A673 (cell line): Measurements from ENCODE around the gene DCHS1. TPM values are rescaled to one million over a fixed set of nuclear protein-coding genes. Genes with fewer than 3 reads are reported as not detected.

Experiments
- BruUV-seq: library from RNA; stranded (reverse); fragments of 400-500 nt; replicated peaks from 2 replicates; lab custom pipeline; 2021; lab: Mats Ljungman, UMichigan
- CTCF ChIA-PET: fragments of 300-600 bp; sonication (Branson Sonifier 250); formaldehyde crosslinking; loops from one replicate; lab custom pipeline; 2022; ENCODE audit warnings: antibody characterized with exemption; lab: Charles Lee
- POLR2A ChIA-PET: fragments of 300-600 bp; sonication (Branson Sonifier 250); formaldehyde crosslinking; loops from one replicate; lab custom pipeline; 2022; ENCODE audit warnings: antibody characterized with exemption; ENCODE audit not compliant: low non-redundant PET; lab: Charles Lee
- DNase-seq: peaks from one replicate; pipeline ENCODE4 v3.0.0-alpha.2; 2015; ENCODE audit warnings: low spot score
- H3K27ac ChIP-seq: fragments of 200-600 bp; sonication (generic); 2 replicates; pipeline ENCODE4 v1.5.1; 2016; ENCODE audit warnings: mixed run types, low read depth, mild to moderate bottlenecking, mixed read lengths, antibody characterized with exemption, low read length; ENCODE audit not compliant: poor library complexity, severe bottlenecking
- H3K27me3 ChIP-seq: fragments of 200-600 bp; sonication (generic); replicated peaks from 2 replicates; pipeline ENCODE4 v1.6.1; 2017; ENCODE audit warnings: mixed run types, low read depth, mild to moderate bottlenecking, mixed read lengths, antibody characterized with exemption, low read length; ENCODE audit not compliant: insufficient read depth, poor library complexity
- H3K36me3 ChIP-seq: fragments of 200-600 bp; sonication (generic); 2 replicates; pipeline ENCODE4 v1.6.1; 2016; ENCODE audit warnings: mixed run types, mild to moderate bottlenecking, mixed read lengths, antibody characterized with exemption, low read length; ENCODE audit not compliant: insufficient read depth, poor library complexity, severe bottlenecking
- H3K4me1 ChIP-seq: fragments of 200-600 bp; sonication (generic); 2 replicates; pipeline ENCODE4 v1.6.1; 2017; ENCODE audit warnings: mixed run types, mild to moderate bottlenecking, mixed read lengths, antibody characterized with exemption, low read length; ENCODE audit not compliant: insufficient read depth, poor library complexity, severe bottlenecking
- H3K4me3 ChIP-seq: fragments of 200-600 bp; sonication (generic); 2 replicates; pipeline ENCODE4 v1.5.1; 2016; ENCODE audit warnings: low read depth, mixed run types, mild to moderate bottlenecking, mixed read lengths, low read length; ENCODE audit not compliant: poor library complexity, severe bottlenecking
- H3K9me3 ChIP-seq: fragments of 200-600 bp; sonication (generic); 2 replicates; pipeline ENCODE4 v1.6.1; 2016; ENCODE audit warnings: mixed run types, low read depth, mild to moderate bottlenecking, mixed read lengths, antibody characterized with exemption, low read length; ENCODE audit not compliant: poor library complexity, severe bottlenecking
- EZH2 ChIP-seq: fragments of 200-600 bp; sonication (generic); IDR thresholded peaks from 2 replicates; pipeline ENCODE4 v1.6.1; 2017; ENCODE audit warnings: borderline replicate concordance, low read depth, mild to moderate bottlenecking, mixed read lengths, antibody characterized with exemption, low read length; ENCODE audit not compliant: poor library complexity, severe bottlenecking
- intact Hi-C: fragments of 100-400 bp; cut with micrococcal nuclease; formaldehyde crosslinking; loops from one replicate; pipeline ENCODE4 v1.10.0; 2022; ENCODE audit not compliant: unreplicated experiment
- total RNA-seq: library from RNA; stranded (reverse); gene quantifications from 2 replicates; pipeline ENCODE4 v1.2.3, GENCODE V29; 2021
- TF ChIP-seq, protein P1 (sequence below): fragments of 300-800, 200-600 bp; sonication (generic); conservative IDR thresholded peaks from 2 replicates; pipeline ENCODE4 v1.5.1; 2017; ENCODE audit warnings: low read depth, mild to moderate bottlenecking, antibody characterized with exemption, low read length, moderate library complexity, mixed read lengths

Gene DCHS1
- total RNA-seq, 1 experiment from 2014 or later: 17.6 TPM

DNA sequence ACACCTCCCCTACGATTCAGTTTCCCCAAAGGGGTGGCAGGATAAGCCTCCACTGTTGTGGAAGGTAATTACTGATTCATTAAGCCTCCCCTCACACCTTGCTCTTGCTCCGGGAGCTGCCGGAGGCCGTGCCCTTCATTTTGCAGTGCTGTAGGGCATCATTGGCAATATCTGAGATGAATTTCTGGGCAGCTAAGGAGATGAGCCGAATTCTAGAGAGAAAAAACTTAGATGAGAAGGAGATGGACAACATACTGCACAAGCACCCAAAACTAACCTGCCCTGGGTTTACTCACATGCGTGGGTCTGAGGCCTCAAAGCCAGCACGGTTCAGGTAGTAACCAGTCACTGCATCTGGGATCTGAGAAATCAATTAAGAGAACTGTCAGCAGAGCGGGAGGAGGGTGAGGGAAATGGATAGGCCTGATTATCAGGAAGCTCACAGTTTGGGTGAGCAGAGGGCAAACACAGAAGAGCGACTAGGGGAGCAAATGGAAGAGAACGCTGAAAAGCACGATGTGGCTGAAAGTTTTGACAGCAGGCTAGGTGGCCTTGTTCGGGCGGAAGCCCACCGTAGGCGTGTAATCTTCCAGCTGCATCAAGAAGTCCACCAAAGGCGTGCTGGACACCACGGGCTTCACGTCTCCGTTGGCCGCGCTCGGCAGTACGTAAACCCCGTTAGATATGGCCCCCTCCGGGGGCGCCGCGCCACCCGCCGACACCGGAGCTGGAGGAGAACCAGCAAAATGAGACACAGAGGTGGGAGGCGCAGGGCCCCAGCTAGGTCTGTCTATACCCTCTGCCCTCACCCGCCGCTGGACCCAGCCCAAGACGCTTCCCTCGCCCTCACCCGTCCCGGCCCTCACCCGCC, 44.3 kb downstream of the DCHS1 start:
- Histone ChIP-seq H3K4me3 (peak overlapping the region; percentile 75), H3K27ac (peak overlapping the region; percentile 80), H3K27me3 (no peaks in the 10 kb centered on the region), H3K9me3 (no peaks in the 10 kb centered on the region), H3K4me1 (peaks cover 12% of the 10 kb centered on the region), H3K36me3 (peaks cover 36% of the 10 kb centered on the region)
- ChIA-PET POLR2A (interaction anchor here (0.6 kb wide), 1 partner anchor 130 kb away, joined by 3 read pairs; the partner anchor contains the start of genes ARFIP2 and TIMM10B), CTCF (no interaction called here)
- no peak for DNase-seq
- intact Hi-C loops: loop anchor here (10.0 kb wide), 1 partner anchor 227 kb away; no protein-coding TSS in a partner anchor
- no peak for TF ChIP-seq EZH2
- TF ChIP-seq, protein P1, sequence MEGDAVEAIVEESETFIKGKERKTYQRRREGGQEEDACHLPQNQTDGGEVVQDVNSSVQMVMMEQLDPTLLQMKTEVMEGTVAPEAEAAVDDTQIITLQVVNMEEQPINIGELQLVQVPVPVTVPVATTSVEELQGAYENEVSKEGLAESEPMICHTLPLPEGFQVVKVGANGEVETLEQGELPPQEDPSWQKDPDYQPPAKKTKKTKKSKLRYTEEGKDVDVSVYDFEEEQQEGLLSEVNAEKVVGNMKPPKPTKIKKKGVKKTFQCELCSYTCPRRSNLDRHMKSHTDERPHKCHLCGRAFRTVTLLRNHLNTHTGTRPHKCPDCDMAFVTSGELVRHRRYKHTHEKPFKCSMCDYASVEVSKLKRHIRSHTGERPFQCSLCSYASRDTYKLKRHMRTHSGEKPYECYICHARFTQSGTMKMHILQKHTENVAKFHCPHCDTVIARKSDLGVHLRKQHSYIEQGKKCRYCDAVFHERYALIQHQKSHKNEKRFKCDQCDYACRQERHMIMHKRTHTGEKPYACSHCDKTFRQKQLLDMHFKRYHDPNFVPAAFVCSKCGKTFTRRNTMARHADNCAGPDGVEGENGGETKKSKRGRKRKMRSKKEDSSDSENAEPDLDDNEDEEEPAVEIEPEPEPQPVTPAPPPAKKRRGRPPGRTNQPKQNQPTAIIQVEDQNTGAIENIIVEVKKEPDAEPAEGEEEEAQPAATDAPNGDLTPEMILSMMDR: no peak
- no TSS peak for BruUV-seq

DNA sequence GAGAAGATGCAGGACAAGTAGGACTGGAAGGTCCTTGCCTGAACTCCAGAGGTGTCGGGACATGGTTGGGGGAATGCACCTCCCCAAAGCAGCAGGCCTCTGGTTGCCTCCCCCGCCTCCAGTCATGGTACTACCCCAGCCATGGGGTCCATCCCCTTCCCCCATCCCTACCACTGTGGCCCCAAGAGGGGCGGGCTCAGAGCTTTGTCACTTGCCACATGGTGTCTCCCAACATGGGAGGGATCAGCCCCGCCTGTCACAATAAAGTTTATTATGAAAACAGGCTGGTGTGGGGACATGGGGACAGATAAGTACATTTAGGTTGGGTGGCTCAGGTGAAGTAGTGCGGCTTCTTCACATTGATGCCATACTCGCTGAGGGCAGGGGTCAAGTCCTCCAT, 45.0 kb downstream of the DCHS1 start:
- H3K4me1 ChIP-seq: peaks cover 14% of the 10 kb centered on the region
- TF ChIP-seq, protein P1: no peak
- TF ChIP-seq EZH2: no peak
- intact Hi-C loops: loop anchor here (10.0 kb wide), 1 partner anchor 226 kb away; no protein-coding TSS in a partner anchor
- BruUV-seq: TSS peak; percentile 29
- no peak for DNase-seq
- POLR2A ChIA-PET: no interaction called here
- H3K9me3 ChIP-seq: no peaks in the 10 kb centered on the region
- no peak overlapping the region for H3K4me3 ChIP-seq
- H3K27me3 ChIP-seq: no peaks in the 10 kb centered on the region
- CTCF ChIA-PET: no interaction called here
- H3K27ac ChIP-seq: no peak overlapping the region
- peaks cover 36% of the 10 kb centered on the region for H3K36me3 ChIP-seq

DNA sequence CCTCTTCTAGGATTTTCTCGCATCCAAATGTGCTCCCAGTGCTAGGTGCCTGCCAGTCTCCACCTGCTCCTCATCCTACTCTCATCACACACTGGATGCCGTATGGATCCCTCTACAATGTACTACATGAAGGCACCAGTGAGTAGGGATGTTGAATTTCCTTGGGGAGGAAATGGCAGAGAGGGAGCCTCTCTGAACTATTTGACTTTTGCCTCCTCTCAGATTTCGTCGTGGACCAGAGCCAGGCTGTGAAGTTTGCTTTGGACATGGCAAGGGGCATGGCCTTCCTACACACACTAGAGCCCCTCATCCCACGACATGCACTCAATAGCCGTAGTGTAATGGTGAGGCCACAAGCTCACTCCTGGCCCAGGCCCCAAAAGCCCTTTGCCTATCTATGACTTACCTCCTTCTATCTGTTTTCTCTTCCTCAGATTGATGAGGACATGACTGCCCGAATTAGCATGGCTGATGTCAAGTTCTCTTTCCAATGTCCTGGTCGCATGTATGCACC, 46.0 kb downstream of the DCHS1 start:
- no peak for DNase-seq

More for the DNA sequence above, 46.0 kb downstream of the DCHS1 start:
- Histone ChIP-seq H3K4me3 (no peak overlapping the region), H3K4me1 (peaks cover 14% of the 10 kb centered on the region), H3K36me3 (peaks cover 36% of the 10 kb centered on the region), H3K9me3 (no peaks in the 10 kb centered on the region), H3K27me3 (no peaks in the 10 kb centered on the region), H3K27ac (no peak overlapping the region)
- CTCF ChIA-PET: no interaction called here
- intact Hi-C loops: loop anchor here (5.0 to 10.0 kb wide), 2 partner anchors 127 to 225 kb away; partner anchors contain the start of genes ARFIP2 and TIMM10B
- no TSS peak for BruUV-seq
- POLR2A ChIA-PET: no interaction called here
- no peak for TF ChIP-seq EZH2
- TF ChIP-seq, protein P1: no peak
